Lower lobe of right lung (tissue), 2 donors: ENCODE measurements around the gene CERT1. TPM values are rescaled to one million over a fixed set of nuclear protein-coding genes. Genes with fewer than 3 reads are reported as not detected.

Experiments
- ATAC-seq, 2 donors: fragments of 200-7000 bp; cut with Tn5 transposase; one replicate each; pipeline ENCODE4 v1.9.1; 2020 to 2022; ENCODE audit warnings: mild to moderate bottlenecking in 2 of 2, moderate library complexity in 2 of 2
- DNase-seq: peaks from one replicate; pipeline ENCODE4 v3.0.0-alpha.2; 2020
- H3K27ac ChIP-seq: fragments of 200-600 bp; one replicate; pipeline ENCODE4 v1.8.0; 2022
- H3K27me3 ChIP-seq: fragments of 200-600 bp; one replicate; pipeline ENCODE4 v1.8.0; 2022; ENCODE audit warnings: low read depth
- H3K36me3 ChIP-seq: fragments of 200-600 bp; one replicate; pipeline ENCODE4 v1.8.0; 2022; ENCODE audit warnings: mild to moderate bottlenecking
- H3K4me1 ChIP-seq: fragments of 200-600 bp; one replicate; pipeline ENCODE4 v1.8.0; 2022
- H3K4me3 ChIP-seq: fragments of 200-600 bp; one replicate; pipeline ENCODE4 v1.8.0; 2022; ENCODE audit warnings: mild to moderate bottlenecking
- H3K9me3 ChIP-seq: fragments of 200-600 bp; one replicate; pipeline ENCODE4 v1.8.0; 2022
- CTCF ChIP-seq: fragments of 200-600 bp; IDR thresholded peaks from one replicate; pipeline ENCODE4 v1.8.0; 2022; ENCODE audit warnings: antibody characterized with exemption, mild to moderate bottlenecking
- intact Hi-C: fragments of 100-400 bp; cut with DNase I; formaldehyde crosslinking; loops from one replicate; pipeline ENCODE4 v1.11.0; 2022
- total RNA-seq: library from RNA; stranded (reverse); fragmentation: NEBNext Ultra II Directional; extraction: Animal tissue kit (Norgen Biotek cat#: 25700); gene quantifications from one replicate; pipeline ENCODE4 v1.2.1, GENCODE V29; 2021
- donor health status: DM: no; HTN: yes; CAD: no; lungs with severe emphysema.

The CERT1 gene
- total RNA-seq, 1 donor from 2014 or later: 70.9 TPM

- no peaks in the 10 kb centered on the region for H3K27me3 ChIP-seq
- DNase-seq: no peak
- ATAC-seq: no peak
- no peak overlapping the region for H3K4me3 ChIP-seq
- intact Hi-C loops: no loop called here
- peaks cover 61% of the 10 kb centered on the region for H3K36me3 ChIP-seq
- H3K9me3 ChIP-seq: no peaks in the 10 kb centered on the region
- H3K27ac ChIP-seq: no peak overlapping the region
- no peaks in the 10 kb centered on the region for H3K4me1 ChIP-seq
- no peak for TF ChIP-seq CTCF
These were observed 116.2 kb downstream of the CERT1 start for GRCh38 chr5:75395277-75395676.

DNA sequence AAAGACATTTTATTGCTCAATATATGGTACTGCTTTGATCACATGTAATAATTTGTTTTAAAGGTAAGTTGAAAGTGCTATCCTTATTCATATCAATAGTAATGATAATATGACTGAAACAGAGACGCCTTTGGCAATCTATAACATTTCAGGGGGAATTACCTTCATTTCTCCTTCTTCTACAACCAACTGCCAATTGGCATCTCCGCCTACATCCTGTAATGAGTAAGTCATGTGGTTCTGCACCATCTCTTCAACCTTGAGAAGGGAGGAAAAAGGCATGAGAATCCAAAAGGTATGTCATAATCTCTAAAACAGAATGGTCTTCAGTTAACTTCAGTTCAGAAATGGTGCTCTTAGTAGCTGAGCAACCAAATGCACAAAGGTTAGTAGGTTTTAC lies 122.0 kb downstream of the CERT1 start:
- H3K27ac ChIP-seq: no peak overlapping the region
- peaks cover 64% of the 10 kb centered on the region for H3K36me3 ChIP-seq
- H3K4me1 ChIP-seq: no peaks in the 10 kb centered on the region
- DNase-seq: no peak
- ATAC-seq: no peak
- no peak overlapping the region for H3K4me3 ChIP-seq
- no peaks in the 10 kb centered on the region for H3K27me3 ChIP-seq
- TF ChIP-seq CTCF: no peak
- intact Hi-C loops: no loop called here
- H3K9me3 ChIP-seq: no peaks in the 10 kb centered on the region

GRCh38 chr5:75387806-75388205 lies 123.6 kb downstream of the CERT1 start:
- Histone ChIP-seq H3K36me3 (peaks cover 69% of the 10 kb centered on the region), H3K4me1 (no peaks in the 10 kb centered on the region), H3K27ac (no peak overlapping the region), H3K9me3 (no peaks in the 10 kb centered on the region), H3K4me3 (no peak overlapping the region), H3K27me3 (no peaks in the 10 kb centered on the region)
- ATAC-seq: no peak
- intact Hi-C loops: no loop called here
- no peak for DNase-seq
- no peak for TF ChIP-seq CTCF

DNA sequence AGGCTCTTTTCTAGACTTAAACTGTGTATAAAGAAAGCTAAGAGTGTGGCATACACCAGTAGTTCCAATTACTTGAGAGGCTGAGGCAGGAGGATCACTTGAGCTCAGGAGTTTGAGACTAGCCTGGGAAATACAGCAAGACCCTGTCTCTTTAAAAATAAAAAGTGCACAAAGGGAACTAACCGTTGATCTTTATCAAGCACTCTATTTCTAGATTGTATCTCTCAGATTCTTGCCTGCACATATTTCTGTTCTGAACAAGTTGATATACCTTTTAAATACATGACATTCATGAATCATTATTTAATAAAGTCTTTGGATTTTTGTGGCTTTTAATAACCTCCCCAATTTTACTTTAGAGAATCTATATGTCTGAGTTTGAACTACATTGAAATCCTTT lies 127.2 kb downstream of the CERT1 start:
- intact Hi-C loops: no loop called here
- no peak overlapping the region for H3K4me3 ChIP-seq
- TF ChIP-seq CTCF: no peak
- no peak for ATAC-seq
- H3K36me3 ChIP-seq: peaks cover 82% of the 10 kb centered on the region
- H3K27ac ChIP-seq: no peak overlapping the region
- H3K27me3 ChIP-seq: no peaks in the 10 kb centered on the region
- H3K9me3 ChIP-seq: no peaks in the 10 kb centered on the region
- no peaks in the 10 kb centered on the region for H3K4me1 ChIP-seq
- DNase-seq: no peak

- no peak for TF ChIP-seq CTCF
- Histone ChIP-seq H3K27me3 (no peaks in the 10 kb centered on the region), H3K9me3 (no peaks in the 10 kb centered on the region), H3K36me3 (peaks cover 92% of the 10 kb centered on the region), H3K4me1 (no peaks in the 10 kb centered on the region), H3K27ac (no peak overlapping the region), H3K4me3 (no peak overlapping the region)
- no peak for DNase-seq
- no peak for ATAC-seq
- intact Hi-C loops: no loop called here
These were observed 130.0 kb downstream of the CERT1 start for GRCh38 chr5:75381456-75381855.

DNA sequence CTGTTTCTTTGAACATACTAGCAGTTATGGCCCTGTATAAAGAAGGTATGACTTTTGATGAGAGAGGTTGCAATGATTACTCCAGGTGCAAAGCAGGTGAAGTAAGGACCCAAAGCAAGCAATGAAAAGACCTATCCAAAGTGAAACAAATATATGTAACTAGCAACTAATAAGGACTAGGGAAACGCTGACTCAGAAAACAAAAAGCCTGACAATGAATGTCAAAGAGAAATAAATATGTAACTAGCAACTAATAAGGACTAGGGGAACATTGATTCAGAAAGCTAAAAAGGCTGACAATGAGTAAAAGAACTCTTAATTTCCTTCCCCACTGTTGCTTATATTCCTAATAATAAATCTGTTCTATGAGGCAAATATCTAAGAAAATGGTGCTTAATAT lies 131.3 kb downstream of the CERT1 start:
- H3K4me3 ChIP-seq: no peak overlapping the region
- DNase-seq (no peak), ATAC-seq (no peak)
- no peak for TF ChIP-seq CTCF
- peaks cover 92% of the 10 kb centered on the region for H3K36me3 ChIP-seq
- intact Hi-C loops: no loop called here
- H3K4me1 ChIP-seq: no peaks in the 10 kb centered on the region
- H3K9me3 ChIP-seq: no peaks in the 10 kb centered on the region
- H3K27ac ChIP-seq: no peak overlapping the region
- no peaks in the 10 kb centered on the region for H3K27me3 ChIP-seq
